ENCODE data around the gene EXOC3L4.

DNA sequence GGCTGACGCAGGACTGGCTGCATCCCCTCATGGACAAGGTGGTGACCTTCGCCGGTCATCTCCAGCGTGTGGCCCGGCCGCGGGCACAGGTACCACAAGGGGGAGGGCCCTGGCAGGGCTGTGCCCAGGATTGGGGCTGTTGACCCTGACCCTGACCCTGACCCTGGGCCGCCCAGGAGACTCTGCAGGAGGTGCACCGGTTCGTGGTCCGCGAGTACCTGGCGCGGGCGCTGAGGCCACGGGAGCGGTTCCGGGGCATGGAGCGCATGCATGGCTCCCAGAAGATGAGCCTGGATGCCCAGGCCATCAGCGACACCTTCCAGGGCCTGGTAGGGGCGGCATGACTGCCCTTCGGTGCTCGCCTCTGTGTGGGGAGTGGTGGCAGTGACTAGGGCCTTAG, 12.9 kb downstream of the EXOC3L4 start:
- no peak for TF ChIP-seq REST (IDR thresholded peaks at IDR 0.05; ENCODE audit: insufficient read depth in 1 of 2, low read depth in 2 of 2, low read length in 2 of 2)
- no peak for TF ChIP-seq SIN3A (IDR thresholded peaks at IDR 0.05; ENCODE audit: borderline replicate concordance, insufficient read depth, low read length)
- TF ChIP-seq POLR2AphosphoS5 (IDR thresholded peaks at IDR 0.05; ENCODE audit: low read depth, low read length) = no peak
- TF ChIP-seq TAF1 (IDR thresholded peaks at IDR 0.05; ENCODE audit: borderline replicate concordance, insufficient read depth, low read length) = no peak
